GM10266 (cell line): ENCODE measurements around the gene ZNF576.

ENCODE experiments used
- DNase-seq: peaks from one replicate; pipeline ENCODE4 v3.0.0; 2012; ENCODE audit errors: extremely low spot score
- TF ChIP-seq, protein P1 (sequence below): IDR thresholded peaks from 2 replicates; pipeline ENCODE4 v1.5.1; 2012; ENCODE audit warnings: mild to moderate bottlenecking, low read depth; ENCODE audit not compliant: control insufficient read depth, insufficient read depth; ENCODE audit errors: missing control alignments

ZNF576 gene

DNA sequence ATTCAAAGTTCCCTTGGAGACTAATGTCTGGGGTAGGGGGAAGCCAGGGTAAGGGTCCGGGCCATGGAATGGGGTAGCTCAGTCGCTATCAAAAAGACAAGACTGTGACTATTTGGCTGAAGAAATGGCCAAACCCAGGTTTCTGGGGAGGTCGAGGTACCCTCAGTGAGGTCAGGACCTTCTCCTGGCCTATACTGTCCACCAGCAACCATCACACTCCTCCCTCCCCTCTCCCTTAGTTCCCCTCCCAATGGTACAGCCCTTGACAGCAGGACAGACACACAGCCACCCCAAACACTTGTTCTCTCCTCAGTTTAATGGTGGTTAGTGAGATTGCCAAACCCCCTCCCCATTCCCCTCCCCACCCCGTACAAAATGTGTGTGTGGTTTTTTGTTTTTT is 25.7 kb downstream of the ZNF576 start:
- DNase-seq: no peak

DNA sequence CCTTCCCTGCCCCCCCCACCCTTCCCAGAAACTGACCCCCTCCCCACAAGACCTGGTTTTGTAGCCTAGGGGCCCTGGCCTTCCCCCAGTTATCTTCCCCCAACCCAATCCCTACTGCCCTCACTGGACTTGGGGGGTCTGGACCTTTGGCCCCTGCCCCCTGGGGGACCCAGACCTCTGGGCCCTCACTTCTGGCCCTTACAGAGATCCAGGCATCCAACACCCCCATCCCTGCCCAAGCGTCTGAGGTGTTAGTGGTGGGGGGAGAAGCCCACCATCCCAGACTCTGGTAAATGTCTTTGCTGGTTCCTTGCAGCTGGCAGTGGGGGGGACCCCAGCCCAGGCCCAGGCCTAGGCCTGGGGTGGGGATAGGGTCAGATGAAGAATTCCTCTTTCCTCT is 26.6 kb downstream of the ZNF576 start:
- TF ChIP-seq, protein P1, sequence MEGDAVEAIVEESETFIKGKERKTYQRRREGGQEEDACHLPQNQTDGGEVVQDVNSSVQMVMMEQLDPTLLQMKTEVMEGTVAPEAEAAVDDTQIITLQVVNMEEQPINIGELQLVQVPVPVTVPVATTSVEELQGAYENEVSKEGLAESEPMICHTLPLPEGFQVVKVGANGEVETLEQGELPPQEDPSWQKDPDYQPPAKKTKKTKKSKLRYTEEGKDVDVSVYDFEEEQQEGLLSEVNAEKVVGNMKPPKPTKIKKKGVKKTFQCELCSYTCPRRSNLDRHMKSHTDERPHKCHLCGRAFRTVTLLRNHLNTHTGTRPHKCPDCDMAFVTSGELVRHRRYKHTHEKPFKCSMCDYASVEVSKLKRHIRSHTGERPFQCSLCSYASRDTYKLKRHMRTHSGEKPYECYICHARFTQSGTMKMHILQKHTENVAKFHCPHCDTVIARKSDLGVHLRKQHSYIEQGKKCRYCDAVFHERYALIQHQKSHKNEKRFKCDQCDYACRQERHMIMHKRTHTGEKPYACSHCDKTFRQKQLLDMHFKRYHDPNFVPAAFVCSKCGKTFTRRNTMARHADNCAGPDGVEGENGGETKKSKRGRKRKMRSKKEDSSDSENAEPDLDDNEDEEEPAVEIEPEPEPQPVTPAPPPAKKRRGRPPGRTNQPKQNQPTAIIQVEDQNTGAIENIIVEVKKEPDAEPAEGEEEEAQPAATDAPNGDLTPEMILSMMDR: no peak
- DNase-seq: no peak

More for the DNA sequence above, 25.7 kb downstream of the ZNF576 start:
- TF ChIP-seq, protein P1: no peak

DNA sequence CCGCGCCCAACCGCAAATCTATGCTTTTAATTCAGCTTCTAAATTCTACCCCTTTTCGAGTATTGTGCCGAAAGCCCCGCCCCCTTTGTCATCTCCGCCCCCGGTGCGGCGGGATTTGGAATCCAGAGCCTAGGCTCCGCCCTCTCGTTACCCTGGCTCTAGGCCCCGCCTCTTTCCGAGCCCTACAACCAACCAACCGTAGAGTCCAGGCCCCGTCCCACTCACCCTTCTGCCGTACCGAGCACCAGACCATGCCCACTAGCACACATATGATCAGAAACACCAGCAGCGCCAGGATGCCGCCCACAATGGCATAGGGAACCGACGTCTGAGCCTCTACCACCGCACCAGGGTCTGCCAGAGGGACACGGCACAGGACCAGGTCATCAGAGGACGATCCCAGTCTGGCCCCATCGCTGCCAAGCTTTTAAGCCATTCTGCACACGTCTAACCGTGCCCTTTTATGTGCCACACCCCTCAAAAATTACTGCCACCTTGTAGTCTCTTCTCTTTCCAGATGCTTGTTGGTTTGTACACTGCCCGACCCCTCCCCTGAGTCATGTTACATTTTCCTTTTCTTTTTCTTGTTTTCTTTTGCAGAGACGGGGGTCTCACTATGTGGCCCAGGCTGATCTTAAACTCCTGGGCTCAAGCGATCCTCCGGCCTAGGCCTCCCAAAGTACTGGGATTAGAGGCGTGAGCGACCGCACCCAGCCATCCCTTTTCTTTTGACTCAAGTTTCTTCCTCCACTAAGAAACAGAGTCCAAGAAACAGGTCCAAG is 27.7 kb downstream of the ZNF576 start:
- TF ChIP-seq, protein P1: no peak
- no peak for DNase-seq

DNA sequence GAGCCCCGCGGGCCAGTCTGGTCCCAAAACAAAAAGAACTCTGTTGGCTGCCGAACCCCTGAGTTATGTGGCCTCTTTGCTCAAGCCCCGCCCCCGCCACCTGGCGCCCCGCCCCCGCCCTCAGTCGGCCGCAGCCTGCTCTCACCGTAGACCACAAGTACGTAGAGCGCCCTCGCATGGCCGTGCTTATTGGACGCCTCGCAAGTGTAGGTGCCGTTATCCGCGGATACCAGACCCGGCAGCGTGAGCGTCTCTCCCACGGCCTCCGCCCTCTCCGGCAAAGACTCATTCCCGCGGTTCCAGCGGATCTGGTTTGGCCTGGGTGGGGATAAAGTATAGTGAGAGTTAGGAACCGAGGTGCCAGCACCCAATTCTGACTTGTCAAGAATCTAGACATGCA is 28.5 kb downstream of the ZNF576 start:
- peak; percentile 88 for DNase-seq
- TF ChIP-seq, protein P1: peak; percentile 73

DNA sequence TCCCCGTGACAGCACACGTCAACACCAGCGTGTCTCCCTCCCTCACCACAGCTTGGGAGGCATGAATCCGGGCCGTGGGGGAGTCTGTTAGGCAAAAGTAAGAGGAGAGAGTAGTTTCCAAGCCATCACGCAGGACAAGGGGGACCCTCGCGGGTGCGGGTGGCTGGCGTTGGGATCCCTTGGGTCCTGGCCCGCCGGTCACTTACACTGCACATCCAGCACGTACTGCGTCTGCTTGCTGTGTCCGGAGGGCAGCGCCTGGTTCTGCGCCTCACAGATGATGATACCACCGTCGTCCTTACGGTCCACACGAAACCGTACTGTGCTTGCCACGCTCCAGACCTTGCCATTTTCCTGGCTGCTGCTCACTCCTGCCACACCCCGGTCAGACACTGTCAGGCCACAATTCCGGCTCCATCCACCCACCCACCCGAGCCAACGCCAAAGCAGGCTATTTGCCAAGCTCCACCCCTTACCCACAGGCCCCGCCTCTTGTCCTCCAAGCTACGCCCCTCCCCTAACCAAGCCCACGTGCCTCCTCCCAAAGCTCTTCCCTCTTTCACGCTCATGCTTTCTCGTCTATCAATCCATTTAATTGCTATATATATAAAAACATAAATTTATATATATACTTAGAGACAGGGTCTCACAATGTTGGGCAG is 29.7 kb downstream of the ZNF576 start:
- TF ChIP-seq, protein P1: no peak

DNA sequence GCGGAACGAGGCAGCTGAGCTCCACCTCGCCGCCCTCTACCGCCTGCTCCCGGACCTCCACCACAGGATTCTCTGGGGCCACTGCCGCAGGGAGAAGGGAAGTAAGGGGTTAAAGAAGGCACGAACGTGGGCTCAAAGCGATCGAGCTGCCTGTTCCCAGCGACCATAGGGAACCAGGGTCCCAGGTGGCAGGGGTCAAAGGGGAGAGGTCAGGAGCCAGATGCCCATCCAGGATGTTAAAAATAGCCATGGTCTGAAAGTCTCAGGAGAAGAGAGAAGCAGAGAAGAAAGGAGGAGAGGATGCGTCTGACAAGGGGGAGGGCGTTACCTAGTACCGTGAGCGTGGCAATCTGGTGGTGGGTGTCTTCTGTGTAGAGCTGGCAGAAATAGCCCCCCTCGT is 30.4 kb downstream of the ZNF576 start:
- TF ChIP-seq, protein P1: no peak
- DNase-seq: no peak

More for the DNA sequence above, 29.7 kb downstream of the ZNF576 start:
- no peak for DNase-seq
